ENCODE measurements around the gene C15orf39. TPM values are rescaled to one million over a fixed set of nuclear protein-coding genes. Genes with fewer than 3 reads are reported as not detected.

C15orf39 gene
- total and polyA plus RNA-seq, 2 experiments from 2014 or later = 13.4 to 54.1 TPM

GRCh38 chr15:75200391-75200764 lies 1.3 kb upstream of the C15orf39 start:
- Mint-ChIP-seq H3K9me3 (no peaks in the 10 kb centered on the region), H3K27me3 (ENCODE audit: insufficient read depth, low read depth, poor library complexity) (peaks cover 26% of the 10 kb centered on the region), H3K36me3 (ENCODE audit: low read depth) (peaks cover 6% of the 10 kb centered on the region; the same call in 1 of the 3 replicates), H3K4me3 (peak overlapping the region; percentile 83), H3K4me1 (peaks cover 55% of the 10 kb centered on the region), H3K27ac (no peak overlapping the region)
- Histone ChIP-seq H3K36me3 (ENCODE audit: insufficient read depth) (no peaks in the 10 kb centered on the region), H3K4me3 (peak overlapping the region; percentile 93), H3K27me3 (ENCODE audit: insufficient read depth) (no peaks in the 10 kb centered on the region), H3K79me2 (replicated peaks; ENCODE audit: insufficient read depth) (peaks cover 31% of the 10 kb centered on the region), H3K9me2 (ENCODE audit: insufficient read depth) (no peaks in the 10 kb centered on the region), H3F3A (replicated peaks; ENCODE audit: low read depth) (peaks cover 15% of the 10 kb centered on the region), H4K20me1 (replicated peaks; ENCODE audit: insufficient read depth) (peaks cover 22% of the 10 kb centered on the region), H3K4me1 (ENCODE audit: insufficient read depth) (peaks cover 53% of the 10 kb centered on the region), H3K27ac (ENCODE audit: low read depth) (peak overlapping the region; percentile 59; the same call in 1 of the 2 replicates), H3K4me2 (peak overlapping the region; percentile 98), H2AFZ (peak overlapping the region; percentile 63; the same call in 1 of the 2 replicates)
- TF ChIP-seq ZNF462 (CRISPR knock-in tag; IDR thresholded peaks at IDR 0.05) (no peak), STAT1 (IDR thresholded peaks at IDR 0.05; ENCODE audit: unreplicated experiment) (no peak), NANOG (IDR thresholded peaks at IDR 0.05; ENCODE audit: borderline replicate concordance) (no peak), CREB1 (CRISPR knock-in tag; IDR thresholded peaks at IDR 0.05; ENCODE audit: low read depth) (no peak), CTCF (conservative IDR thresholded peaks at IDR 0.05; ENCODE audit: low read depth in 2 of 2) (no peak)
- no peak for ATAC-seq
- no peak for DNase-seq (ENCODE audit: low spot score)

Measured in GM23338 (cell line).